Superior temporal gyrus (tissue), 1 donor: ENCODE measurements around the gene ADK.

ENCODE experiments used
- DNase-seq: peaks from one replicate; pipeline ENCODE4 v3.0.0-alpha.2; 2016; ENCODE audit errors: extremely low spot score

Gene ADK

DNA sequence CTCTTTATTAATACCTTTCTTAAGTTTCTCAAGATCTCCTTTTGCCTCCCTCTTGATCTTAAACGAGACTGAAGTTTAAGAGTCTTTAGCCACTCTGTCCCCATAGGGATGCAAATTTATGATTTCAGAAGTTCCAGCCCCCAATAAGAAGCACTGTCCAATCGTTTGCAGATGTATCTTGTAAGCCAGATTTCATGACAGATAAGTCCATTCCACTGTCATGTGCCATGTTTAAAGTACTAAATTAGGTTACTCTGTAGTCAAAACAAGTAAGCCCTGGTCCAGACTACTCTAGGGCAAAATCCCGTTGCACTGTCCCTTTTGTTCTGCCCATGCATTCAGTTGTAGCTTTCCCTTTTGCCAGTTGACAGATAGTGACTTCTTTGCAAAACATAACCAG is 518.2 kb downstream of the ADK start:
- DNase-seq, result no peak

DNA sequence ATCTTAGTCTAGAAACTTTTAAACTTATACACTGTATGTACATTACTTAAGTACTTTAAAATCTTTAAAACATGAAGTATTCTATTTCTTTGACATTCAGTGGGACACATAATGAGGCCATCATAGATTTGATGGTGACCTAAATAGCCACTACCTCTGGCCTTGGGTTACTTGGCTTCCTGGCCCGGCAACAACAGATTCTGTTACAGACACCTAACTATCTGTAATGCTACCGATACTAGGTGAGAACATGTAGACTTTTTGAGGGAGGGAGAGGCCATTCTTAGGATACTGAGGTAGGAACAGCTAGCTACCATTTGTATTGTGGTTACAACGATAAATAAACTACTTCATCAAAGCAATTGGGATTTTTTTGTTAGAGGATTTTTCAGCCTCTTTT is 520.7 kb downstream of the ADK start:
- no peak for DNase-seq

DNA sequence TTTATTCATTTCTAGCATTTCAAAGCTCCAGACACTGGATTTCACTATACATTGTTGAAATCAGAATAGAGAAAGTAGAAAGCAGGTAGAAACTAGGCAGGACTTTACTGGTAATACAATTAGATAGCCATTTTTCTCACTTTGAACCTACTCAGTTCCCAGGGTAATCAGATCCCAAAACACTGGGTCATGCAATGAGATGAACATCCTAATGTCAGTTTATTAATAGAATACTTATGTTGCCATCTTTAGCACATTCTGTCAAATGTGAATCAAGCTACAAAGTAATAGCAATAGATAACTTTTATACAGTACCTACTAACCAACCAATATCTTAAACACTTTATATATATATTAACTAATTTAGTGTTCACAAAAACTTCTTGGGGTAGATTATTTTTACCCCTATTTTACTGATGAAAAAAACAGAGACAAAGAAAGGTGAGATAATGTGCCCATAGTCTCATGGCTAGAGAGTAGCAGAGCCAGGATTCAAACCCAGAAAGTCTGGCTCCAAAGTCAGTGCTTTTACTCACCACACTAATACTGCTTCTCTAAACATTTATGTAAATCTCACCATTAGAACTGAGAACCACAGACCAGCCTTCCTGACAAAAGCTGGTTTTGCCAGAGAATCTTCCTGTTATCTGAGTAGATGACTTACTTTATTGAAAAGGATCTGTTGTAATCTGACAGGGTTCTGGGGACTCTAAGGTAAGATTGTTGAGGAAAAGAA is 521.6 kb downstream of the ADK start:
- DNase-seq, result no peak

DNA sequence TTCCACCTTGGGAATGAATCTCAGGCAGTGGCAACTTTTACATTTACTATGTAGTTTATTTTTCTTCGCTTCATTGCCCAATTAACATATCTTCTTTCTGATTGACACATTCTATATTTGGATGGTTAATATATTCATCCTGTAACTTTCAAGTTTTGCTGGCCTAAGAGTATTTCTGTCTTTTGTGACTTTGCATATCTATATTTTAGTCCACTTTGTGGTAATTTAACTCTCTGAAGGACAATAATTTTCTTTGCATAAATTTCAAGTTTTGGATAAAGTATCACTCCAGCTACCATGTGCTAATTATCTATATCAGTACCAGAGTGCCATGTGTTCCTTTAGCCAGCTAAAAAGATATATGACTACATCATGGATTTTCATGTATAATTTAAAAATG is 523.9 kb downstream of the ADK start:
- no peak for DNase-seq

DNA sequence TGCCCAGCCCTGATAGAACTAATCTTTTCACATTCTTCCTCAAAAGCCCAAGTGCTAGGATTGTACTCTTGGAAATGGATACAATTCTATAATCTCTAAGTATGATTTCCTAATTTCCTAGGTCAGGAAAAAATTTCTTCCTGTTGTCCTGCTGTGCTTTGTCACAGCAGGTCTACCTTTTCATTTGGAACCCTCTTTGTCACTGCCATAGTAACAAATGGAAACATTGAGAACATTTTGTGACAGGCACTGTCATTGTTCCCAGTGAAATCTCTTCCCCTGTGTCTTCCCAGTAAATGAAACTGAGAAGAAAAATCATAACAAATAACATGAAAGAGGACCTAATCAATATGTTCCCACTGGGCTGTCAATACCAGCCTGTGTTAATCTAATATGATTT is 524.5 kb downstream of the ADK start:
- no peak for DNase-seq

DNA sequence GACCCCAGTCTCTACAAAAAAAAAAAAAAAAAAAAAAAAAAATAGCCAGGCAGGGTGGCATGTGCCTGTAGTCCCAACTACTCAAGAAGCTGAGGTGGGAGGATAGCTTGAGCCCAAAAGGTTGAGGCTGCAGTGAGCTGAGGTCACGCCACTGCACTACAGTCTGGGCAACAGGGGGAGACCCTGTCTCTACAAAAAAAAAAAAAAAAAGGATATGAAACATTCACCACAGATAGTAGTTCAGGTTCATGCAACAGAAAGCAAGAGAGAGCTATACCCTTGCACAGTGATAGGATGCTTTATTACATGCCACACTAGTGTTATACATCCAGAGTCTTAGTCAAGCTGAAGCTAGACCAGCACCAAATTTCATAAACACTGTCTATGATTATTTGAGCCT is 526.9 kb downstream of the ADK start:
- no peak for DNase-seq

DNA sequence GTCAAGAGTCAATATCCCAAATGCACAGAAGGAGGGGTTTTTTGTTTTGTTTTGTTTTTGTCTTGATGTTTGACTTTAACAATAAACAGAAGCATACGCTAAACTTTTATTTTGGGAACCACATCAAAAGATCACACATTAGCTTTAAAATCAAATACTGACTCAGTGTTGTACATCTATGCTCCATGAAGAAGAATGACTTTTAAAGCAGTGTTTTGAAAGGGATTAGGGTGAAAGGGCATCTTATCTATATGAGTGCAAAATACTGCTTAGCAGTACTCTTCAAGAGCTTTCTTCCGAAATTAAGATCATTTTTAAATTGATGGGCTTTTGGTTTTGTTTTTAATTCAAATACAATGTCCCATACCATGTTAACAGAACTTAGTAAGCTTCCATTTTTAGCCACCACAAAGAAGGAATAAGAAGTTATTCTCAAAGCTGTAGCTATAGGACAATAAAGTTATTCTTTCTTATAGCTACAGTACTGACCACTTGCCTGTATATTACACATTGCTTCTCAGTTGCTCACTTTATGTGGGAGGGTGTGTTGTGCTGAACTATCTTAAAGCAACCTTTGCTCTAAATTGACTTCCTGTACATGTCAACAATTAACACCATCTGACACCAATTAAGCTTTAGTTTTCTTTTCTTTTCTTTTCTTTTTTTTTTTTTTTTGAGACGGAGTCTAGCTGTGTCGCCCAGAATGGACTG is 531.1 kb downstream of the ADK start:
- DNase-seq, result no peak

DNA sequence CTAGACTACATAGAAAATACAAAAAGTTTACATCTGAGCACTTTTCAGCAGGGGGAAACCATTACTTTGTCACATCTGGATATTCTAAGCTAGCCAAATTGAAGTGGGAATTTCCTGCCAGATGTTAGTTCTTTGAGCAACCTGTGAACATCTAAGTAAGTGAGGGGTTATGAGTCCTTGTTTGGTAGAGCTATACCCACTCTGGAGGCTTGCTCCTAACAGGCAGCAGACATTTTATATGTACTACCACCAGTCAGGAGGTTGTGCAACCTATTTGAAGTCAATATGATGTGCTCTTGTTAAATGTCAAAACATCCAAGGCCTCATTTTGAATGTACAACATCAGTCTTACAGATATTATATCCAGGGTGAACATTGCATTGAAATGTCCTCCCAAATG is 532.0 kb downstream of the ADK start:
- DNase-seq, result no peak

DNA sequence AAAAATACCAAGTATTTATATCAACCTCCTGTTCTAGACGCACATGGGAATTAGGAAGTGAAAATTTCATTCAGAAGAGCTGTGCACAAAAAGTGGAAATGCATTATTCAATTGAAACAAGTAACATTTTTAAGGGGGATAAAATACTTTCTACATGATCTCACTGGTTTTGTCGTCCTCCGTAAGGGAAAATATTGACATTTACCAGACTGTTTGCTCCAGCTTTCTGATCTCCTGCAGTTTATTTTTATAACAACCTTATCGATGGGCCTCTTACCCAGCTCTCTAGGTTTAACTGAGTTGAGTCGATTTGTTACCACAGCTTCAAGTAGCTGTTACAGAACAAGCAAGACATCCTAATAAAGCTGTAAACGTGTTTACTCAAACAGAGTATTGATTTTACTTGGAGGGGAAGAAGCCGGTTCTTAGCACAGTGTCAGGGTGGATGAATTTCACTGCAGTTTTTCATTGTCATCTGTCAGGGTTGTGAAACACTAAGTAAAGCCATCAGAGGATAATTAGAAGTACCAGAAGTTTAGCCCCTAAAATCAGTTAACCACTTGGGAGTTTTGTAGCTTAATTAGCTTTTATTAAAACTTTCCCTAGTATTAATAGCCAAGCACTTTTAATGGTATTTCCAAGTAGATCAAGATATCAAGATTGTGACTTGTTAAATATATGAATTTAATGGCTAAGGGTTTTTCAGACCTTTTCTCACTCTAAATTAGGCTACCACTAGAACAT is 532.8 kb downstream of the ADK start:
- DNase-seq, result no peak

DNA sequence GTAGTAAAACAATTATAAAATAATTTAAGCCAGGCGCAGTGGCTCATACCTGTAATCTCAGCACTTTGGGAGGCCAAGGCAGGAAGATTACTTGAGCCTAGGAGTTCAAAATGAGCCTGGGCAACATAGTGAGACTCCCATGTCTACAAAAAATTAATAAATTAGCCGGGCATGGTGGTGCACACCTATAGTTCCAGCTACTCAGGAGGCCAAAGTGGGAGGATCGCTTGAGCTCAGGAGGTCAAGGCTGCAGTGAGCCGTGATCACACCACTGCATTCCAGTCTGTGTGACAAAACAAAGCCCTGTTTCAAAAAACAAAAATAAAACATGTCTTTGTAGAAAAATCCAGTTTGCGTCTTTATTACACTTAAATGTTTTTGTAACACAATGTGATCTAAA is 533.4 kb downstream of the ADK start:
- no peak for DNase-seq

DNA sequence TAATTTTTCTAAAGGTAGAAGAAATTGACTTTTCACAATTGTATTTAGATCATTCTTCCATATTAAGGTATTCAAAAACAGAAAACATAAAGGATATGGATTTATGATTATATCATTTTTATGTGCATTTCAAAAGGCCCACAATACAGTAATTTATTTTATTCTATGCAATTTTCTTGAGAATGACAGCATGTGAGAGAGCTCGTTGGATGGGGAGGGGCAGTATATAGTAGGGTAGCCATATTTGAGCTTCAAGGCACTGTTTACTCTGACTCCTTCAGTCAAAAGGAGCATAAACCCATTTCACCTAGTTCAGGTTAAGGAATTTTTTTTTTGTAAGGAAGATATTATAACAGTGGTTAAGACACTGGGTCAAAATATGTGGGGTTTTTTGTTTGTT is 534.5 kb downstream of the ADK start:
- DNase-seq, result no peak

DNA sequence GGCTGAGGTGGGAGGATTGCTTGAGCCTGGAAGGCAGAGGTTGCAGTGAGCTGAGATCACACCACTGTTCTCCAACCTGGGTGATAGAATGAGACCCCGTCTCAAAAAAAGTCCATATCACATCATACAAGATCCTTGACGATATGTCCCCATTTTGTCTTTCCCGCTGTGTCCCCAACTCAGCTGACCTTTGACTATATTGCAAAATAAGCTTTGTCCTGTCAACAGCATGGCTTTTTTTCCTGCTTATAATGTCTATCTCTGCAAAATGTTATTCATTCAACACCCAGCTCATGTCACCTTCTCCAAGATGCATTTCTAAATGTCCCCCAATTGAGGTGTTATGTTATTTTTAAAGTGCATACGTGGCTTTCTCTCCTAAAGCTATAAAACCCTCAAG is 539.4 kb downstream of the ADK start:
- no peak for DNase-seq

DNA sequence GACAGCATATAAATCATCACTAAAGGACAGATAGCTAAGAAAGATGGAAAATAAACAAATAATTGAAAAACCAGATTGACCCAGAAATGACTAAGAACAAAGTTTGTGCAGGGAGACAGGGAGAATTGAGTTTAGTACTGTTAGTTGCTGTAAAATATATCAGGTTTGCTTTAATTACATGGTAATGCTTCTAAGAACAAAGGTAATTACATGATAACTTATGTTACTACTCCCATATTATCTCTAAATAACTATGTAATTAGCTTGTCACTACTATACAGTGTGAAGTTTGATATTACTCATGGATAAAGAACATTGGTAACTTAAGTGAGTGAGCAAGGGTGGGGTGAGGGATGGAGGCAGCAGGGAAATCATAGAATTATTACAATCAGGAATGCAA is 540.1 kb downstream of the ADK start:
- DNase-seq, result no peak

DNA sequence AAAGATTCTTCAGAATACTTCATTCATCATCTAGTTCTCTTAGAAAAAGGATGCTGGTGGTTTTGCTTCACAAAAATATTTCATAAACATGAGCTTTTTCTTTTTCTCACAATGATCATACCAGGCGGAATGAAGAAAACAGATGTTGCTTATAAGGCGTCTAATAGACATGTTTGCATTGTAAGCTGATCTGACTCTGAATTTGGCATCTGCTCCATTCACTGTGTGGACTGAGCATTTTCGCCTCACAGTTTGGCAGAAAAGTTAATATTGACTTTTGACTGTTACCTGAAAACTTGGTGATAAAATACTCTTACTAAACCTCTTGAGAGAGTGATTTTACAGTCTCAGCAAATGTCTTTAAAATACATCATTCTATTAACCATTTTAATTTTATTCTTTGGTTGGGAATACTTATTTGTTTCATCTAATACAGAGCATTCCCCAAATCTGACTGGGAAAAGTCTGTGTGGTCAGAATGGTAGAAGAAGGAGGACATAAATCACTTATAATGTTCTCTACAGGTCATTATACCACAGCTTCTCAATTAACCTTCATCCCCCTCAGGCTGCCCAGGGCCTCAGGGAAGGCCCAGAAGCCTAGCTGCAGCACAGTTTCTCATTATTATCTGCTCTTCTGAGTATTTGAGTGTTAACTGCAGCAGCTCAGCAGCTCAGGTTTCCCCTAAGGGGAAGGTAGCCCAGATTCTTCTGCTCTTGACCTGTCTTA is 553.8 kb downstream of the ADK start:
- no peak for DNase-seq

DNA sequence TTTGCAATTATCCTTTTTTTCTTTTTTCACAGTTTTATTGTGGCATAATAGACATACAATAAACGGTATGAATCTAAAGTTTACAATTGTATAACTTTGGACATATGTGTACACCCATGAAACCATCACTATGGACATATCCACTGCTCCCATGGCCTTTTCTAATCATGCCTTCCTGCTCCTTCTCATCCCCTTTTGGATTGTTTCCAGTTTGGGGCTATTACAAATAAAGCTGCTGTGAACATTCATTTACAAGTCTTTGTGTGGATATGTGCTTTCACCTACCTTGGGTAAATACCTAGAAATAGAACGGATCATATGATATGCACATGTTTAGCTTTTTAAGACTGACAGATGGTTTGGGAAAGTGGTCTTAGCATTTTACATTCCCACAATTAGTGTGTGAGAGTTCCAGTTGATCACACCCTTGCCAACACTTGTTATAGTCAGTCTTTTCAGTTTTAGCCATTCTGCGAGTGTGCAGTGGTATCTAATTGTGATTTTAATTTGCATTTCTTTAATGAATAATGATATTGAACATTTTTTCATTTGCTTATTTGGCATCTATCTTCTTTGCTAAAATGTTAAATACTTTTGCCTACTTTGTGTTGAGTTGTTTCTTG is 554.4 kb downstream of the ADK start:
- DNase-seq, result no peak

DNA sequence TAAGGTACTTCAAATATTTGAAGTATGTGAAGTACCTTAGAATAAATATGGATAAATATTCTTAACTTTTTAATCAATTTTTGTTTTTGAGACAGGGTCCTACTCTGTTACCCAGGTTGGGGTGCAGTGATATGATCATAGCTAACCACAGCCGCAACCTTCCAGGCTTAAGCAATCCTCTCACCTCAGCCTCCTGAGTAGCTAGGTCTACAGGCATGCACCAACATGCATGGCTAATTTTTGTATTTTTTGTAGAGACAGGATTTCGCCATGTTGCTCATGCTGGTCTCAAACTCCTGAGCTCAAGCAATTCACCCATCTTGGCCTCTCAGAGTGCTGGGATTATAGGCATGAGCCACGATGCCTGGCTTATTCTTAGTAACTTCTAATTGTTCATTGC is 555.9 kb downstream of the ADK start:
- no peak for DNase-seq

DNA sequence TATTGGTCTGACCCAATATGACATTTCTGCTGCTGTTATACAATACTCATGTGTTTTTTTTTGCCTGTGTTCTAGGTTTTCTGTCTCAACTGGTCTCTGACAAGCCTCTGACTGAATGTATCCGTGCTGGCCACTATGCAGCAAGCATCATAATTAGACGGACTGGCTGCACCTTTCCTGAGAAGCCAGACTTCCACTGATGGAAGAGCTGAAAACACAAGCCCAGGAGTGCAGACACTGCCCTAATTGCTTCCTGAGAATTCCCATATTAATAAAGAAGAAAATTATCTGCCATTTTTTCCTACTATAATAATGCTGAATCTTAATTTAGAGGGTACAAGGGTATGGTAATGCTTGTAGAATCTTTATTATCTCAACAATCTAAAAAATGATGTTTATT is 557.2 kb downstream of the ADK start:
- no peak for DNase-seq

DNA sequence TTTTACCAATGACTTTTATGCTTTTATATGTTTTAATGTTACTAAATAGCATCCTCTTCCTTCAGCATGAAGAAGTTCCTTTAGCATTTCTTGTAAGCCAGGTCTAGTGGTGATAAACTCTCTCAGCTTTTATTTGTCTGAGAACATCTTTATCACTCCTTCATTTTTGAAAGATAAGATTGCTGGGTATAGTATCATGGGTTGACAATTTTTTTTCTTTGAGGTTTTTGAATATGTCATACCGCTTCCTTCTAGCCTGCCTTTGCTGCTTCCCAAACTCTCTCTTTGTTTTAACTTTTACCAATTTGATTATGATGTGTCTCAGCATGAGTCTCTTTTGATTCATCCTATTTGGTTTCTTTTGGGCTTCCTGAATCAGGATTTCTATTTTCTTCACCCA is 567.2 kb downstream of the ADK start:
- DNase-seq, result no peak

DNA sequence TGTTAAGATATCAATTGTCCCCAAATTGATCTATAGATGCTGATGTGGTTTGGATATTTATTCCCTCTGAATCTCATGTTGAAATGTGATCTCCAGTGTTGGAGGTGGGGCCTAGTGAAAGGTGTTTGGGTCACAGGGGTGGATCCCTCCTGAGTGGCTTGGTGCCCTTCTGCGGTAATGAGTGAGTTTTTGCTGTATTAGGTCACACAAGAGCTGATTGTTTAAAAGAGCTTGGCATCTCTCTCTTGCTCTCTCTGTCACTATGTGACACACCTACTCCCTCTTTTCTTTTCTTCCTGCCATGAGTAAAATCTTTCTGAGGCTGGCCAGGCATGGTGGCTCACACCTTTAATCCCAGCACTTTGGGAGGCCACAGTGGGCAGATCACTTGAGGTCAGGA is 577.2 kb downstream of the ADK start:
- DNase-seq, result no peak

DNA sequence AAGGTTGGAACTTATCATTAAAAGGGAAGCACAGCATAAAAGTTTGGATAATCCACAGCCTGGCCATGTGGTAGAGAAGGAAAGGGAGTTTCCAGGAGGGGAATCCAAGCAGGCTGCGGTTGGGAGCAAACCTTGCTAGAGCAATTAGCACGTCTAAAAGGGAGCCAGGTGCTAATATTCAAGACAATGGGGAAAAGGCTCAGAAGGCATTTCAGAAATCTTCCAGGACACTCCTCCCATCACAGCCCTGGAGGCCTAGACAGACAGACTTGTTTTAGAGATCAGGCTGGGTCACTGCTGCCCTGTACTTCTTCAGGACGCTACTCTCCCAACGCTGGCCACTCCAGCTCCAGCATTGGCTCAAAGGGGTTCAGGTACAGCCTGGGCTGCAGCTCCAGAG is 579.2 kb downstream of the ADK start:
- no peak for DNase-seq

DNA sequence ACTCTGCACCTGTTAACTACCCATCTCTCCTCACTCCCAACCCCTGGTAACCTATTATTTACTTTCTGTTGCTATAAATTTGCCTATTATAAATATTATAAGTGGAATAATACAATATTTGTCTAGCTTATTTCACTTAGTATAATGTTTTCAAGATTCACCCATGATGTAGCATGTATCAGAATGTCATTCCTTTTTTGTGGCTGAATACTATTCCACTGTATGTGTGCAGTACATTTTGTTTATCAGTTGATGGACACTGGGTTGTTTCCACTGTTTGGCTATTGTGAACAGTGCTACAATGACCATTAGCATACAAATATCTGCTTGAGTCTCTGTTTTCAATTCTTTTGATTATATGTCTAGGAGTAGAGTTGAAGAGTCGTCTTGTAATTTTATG is 582.6 kb downstream of the ADK start:
- no peak for DNase-seq

DNA sequence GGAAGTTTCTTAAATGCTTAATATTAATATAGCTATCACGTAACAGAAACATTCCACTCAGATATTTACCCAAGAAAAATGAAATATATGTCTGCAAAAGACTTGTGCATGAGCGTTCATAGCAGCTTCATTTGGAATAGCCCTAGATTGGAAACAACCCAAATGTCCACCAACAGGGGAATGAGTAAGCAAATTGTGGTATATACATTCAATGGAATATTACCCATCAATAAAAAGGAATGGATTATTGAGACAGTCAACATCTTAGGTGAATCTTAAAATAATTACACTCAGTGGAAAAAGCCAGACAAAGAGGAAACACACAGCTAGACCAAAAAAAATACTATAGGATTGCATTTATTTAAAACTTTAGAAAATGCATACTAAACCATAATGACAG is 585.0 kb downstream of the ADK start:
- DNase-seq, result no peak
